CD14-positive monocyte (primary cell): ENCODE results near the gene KRTAP6-1. TPM values are rescaled to one million over a fixed set of nuclear protein-coding genes. Genes with fewer than 3 reads are reported as not detected.

Source experiments
- DNase-seq, 3 donors: peaks; one replicate each; pipeline ENCODE4 v3.0.0-alpha.2; 2011 to 2022
- H2AFZ ChIP-seq: 2 replicates; pipeline ENCODE4 v1.6.0; 2012; ENCODE audit warnings: mild to moderate bottlenecking, low read depth, low read length, inconsistent platforms; ENCODE audit not compliant: insufficient read depth, poor library complexity, severe bottlenecking
- H3K27ac ChIP-seq, 2 donors: 1 replicate in 1 of 2; 2 replicates in 1 of 2; pipeline ENCODE4 v1.5.1; 2012 to 2013; ENCODE audit warnings: low read length in 2 of 2, control low read depth in 1 of 2, inconsistent platforms in 1 of 2, low read depth in 1 of 2, mild to moderate bottlenecking in 1 of 2
- H3K27me3 ChIP-seq, 2 donors: one replicate each; pipeline versions ENCODE4 v1.6.0 to v1.6.1; 2011 to 2013; ENCODE audit warnings: low read length in 2 of 2; ENCODE audit not compliant: control insufficient read depth in 2 of 2, insufficient read depth in 2 of 2
- H3K36me3 ChIP-seq, 2 donors: replicated peaks in 1 of 2; 1 replicate in 1 of 2; 2 replicates in 1 of 2; pipeline versions ENCODE4 v1.5.1 to v1.6.1; 2012 to 2013; ENCODE audit warnings: low read length in 2 of 2, control low read depth in 1 of 2, inconsistent platforms in 1 of 2, mild to moderate bottlenecking in 1 of 2; ENCODE audit not compliant: insufficient read depth in 2 of 2, control insufficient read depth in 1 of 2
- H3K4me1 ChIP-seq, 2 donors: 1 replicate in 1 of 2; 2 replicates in 1 of 2; pipeline versions ENCODE4 v1.5.1 to v1.6.1; 2012 to 2013; ENCODE audit warnings: low read length in 2 of 2, control low read depth in 1 of 2, inconsistent platforms in 1 of 2, mild to moderate bottlenecking in 1 of 2, moderate library complexity in 1 of 2; ENCODE audit not compliant: insufficient read depth in 2 of 2, control insufficient read depth in 1 of 2
- H3K4me2 ChIP-seq: replicated peaks from 2 replicates; pipeline ENCODE3; 2012; ENCODE audit warnings: low read length, moderate library complexity, mild to moderate bottlenecking; ENCODE audit not compliant: poor library complexity, severe bottlenecking; ENCODE audit errors: extremely low read depth
- H3K4me3 ChIP-seq, 3 experiments: fragments of 200-600 bp in 1 of 3; sonication (generic) in 1 of 3; replicated peaks in 1 of 3; 1 replicate in 2 of 3; 2 replicates in 1 of 3; pipeline ENCODE4 v1.5.1; 2011 to 2013; ENCODE audit warnings: low read length in 3 of 3, mild to moderate bottlenecking in 3 of 3, control low read depth in 2 of 3, low read depth in 2 of 3, inconsistent platforms in 1 of 3, moderate library complexity in 1 of 3
- H3K79me2 ChIP-seq: 2 replicates; pipeline ENCODE4 v1.6.0; 2012; ENCODE audit warnings: mild to moderate bottlenecking, control low read depth, inconsistent platforms, low read length, moderate library complexity; ENCODE audit not compliant: insufficient read depth
- H3K9ac ChIP-seq: 2 replicates; pipeline ENCODE4 v1.6.0; 2017; ENCODE audit warnings: low read length, mild to moderate bottlenecking; ENCODE audit not compliant: insufficient read depth, poor library complexity, severe bottlenecking
- H3K9me3 ChIP-seq, 2 donors: replicated peaks in 1 of 2; 1 replicate in 1 of 2; 2 replicates in 1 of 2; pipeline versions ENCODE4 v1.5.1 to v1.6.1; 2012 to 2013; ENCODE audit warnings: low read length in 2 of 2, control low read depth in 1 of 2; ENCODE audit not compliant: control insufficient read depth in 1 of 2, insufficient read depth in 1 of 2
- H4K20me1 ChIP-seq: 2 replicates; pipeline ENCODE4 v1.6.0; 2012; ENCODE audit warnings: mild to moderate bottlenecking, low read length, control low read depth, moderate library complexity; ENCODE audit not compliant: insufficient read depth
- H3K27ac Mint-ChIP-seq, 7 donors: one replicate each; pipeline ENCODE4 v1.8.0; 2020; ENCODE audit warnings: mild to moderate bottlenecking in 7 of 7, mixed read lengths in 7 of 7, moderate library complexity in 6 of 7, inconsistent platforms in 2 of 7
- H3K27me3 Mint-ChIP-seq, 3 donors: one replicate each; pipeline ENCODE4 v1.8.0; 2021 to 2022; ENCODE audit warnings: low read depth in 3 of 3, mild to moderate bottlenecking in 3 of 3, mixed read lengths in 3 of 3, moderate library complexity in 3 of 3, inconsistent platforms in 1 of 3
- H3K36me3 Mint-ChIP-seq, 2 donors: one replicate each; pipeline ENCODE4 v1.8.0; 2020; ENCODE audit warnings: mixed read lengths in 2 of 2, inconsistent platforms in 1 of 2, mild to moderate bottlenecking in 1 of 2
- H3K4me1 Mint-ChIP-seq: one replicate; pipeline ENCODE4 v1.8.0; 2020; ENCODE audit warnings: mild to moderate bottlenecking, mixed read lengths
- H3K4me3 Mint-ChIP-seq, 2 donors: one replicate each; pipeline ENCODE4 v1.8.0; 2020; ENCODE audit warnings: mild to moderate bottlenecking in 2 of 2, mixed read lengths in 2 of 2, moderate library complexity in 1 of 2
- H3K9me3 Mint-ChIP-seq, 7 donors: one replicate each; pipeline ENCODE4 v1.8.0; 2020 to 2022; ENCODE audit warnings: mixed read lengths in 7 of 7, mild to moderate bottlenecking in 6 of 7, moderate library complexity in 6 of 7, inconsistent platforms in 2 of 7
- CTCF ChIP-seq: fragments of 200-600 bp; IDR thresholded peaks from one replicate; pipeline ENCODE4 v1.8.0; 2022; ENCODE audit warnings: antibody characterized with exemption, mild to moderate bottlenecking
- WGBS: methylation state at CpG from one replicate; pipeline ENCODE4 v1.1.5; 2013; ENCODE audit warnings: missing lambda C conversion rate; ENCODE audit not compliant: insufficient coverage; 5-methylcytosine and 5-hydroxymethylcytosine counted together
- intact Hi-C, 2 donors: fragments of 100-400 bp; cut with micrococcal nuclease; formaldehyde crosslinking; loops; one replicate each; pipeline versions ENCODE4 v1.15.0 to v1.15.1; 2023
- polyA plus RNA-seq, 3 donors: library from polyadenylated mRNA; depleted of rRNA in 1 of 3; unstranded in 2 of 3; stranded (reverse) in 1 of 3; fragments of 300-500 nt in 2 of 3; fragments of >200 nt in 1 of 3; fragmentation: Illumina TruSeq in 2 of 3; gene quantifications; 1 replicate in 2 of 3; 2 replicates in 1 of 3; pipeline ENCODE4 v1.2.3, GENCODE V29; 2012 to 2021

Gene KRTAP6-1
- polyA plus RNA-seq, 3 donors: not detected

DNA sequence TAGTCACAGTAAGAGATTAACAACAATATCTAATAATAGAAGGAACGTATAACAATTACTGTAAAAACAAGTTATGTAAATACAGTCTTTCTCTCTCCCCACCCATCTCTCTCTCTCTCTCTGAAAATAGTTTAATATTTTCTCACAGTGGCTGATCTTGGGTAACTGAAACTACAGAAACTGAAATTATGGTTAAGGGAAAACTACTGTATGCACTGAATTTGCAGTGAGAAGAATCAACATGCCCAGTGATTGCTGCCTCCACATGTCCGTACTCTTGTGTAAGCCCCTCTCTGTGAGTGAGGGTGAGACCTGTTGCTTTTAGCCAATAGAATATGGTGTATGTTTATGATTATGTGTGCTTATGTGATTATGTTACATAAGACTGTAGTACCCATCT, 1.6 kb downstream of the KRTAP6-1 start:
- Mint-ChIP-seq H3K27me3 (peaks cover 0 to 3% (median 0%) of the 10 kb centered on the region in 3 donors), H3K9me3 (peaks cover 2 to 18% (median 9%) of the 10 kb centered on the region in 7 donors), H3K4me1 (no peaks in the 10 kb centered on the region), H3K36me3 (no peaks in the 10 kb centered on the region), H3K27ac (no peak overlapping the region), H3K4me3 (no peak overlapping the region)
- Histone ChIP-seq H3K4me3 (no peak overlapping the region), H3K36me3 (no peaks in the 10 kb centered on the region), H3K27me3 (no peaks in the 10 kb centered on the region), H3K4me1 (no peaks in the 10 kb centered on the region), H4K20me1 (no peaks in the 10 kb centered on the region), H3K9ac (no peak overlapping the region), H3K4me2 (no peak overlapping the region), H3K27ac (no peak overlapping the region), H3K9me3 (peaks cover 10 to 21% of the 10 kb centered on the region in 2 donors), H3K79me2 (no peaks in the 10 kb centered on the region), H2AFZ (no peak overlapping the region)
- 100% methylated on average over 1 of the region's 2 CpGs for WGBS
- intact Hi-C loops: no loop called here
- TF ChIP-seq CTCF: no peak
- DNase-seq: no peak

- no peaks in the 10 kb centered on the region for H3K79me2 ChIP-seq
- no peaks in the 10 kb centered on the region for H3K4me1 ChIP-seq
- no peaks in the 10 kb centered on the region for H3K36me3 ChIP-seq
- no peak overlapping the region for H2AFZ ChIP-seq
- no peak overlapping the region for H3K4me3 ChIP-seq
- H3K27me3 ChIP-seq: no peaks in the 10 kb centered on the region
- Mint-ChIP-seq H3K4me3 (no peak overlapping the region), H3K36me3 (no peaks in the 10 kb centered on the region), H3K4me1 (no peaks in the 10 kb centered on the region), H3K27ac (no peak overlapping the region), H3K27me3 (no peaks in the 10 kb centered on the region), H3K9me3 (peaks cover 5 to 26% (median 11%) of the 10 kb centered on the region in 7 donors)
- WGBS: 76% methylated on average over 2 of the region's 2 CpGs
- DNase-seq: no peak
- H3K27ac ChIP-seq: no peak overlapping the region
- TF ChIP-seq CTCF: no peak
- peaks cover 24 to 37% of the 10 kb centered on the region in 2 donors for H3K9me3 ChIP-seq
- no peak overlapping the region for H3K9ac ChIP-seq
- H4K20me1 ChIP-seq: no peaks in the 10 kb centered on the region
- intact Hi-C loops: no loop called here
- no peak overlapping the region for H3K4me2 ChIP-seq
Observed at GRCh38 chr21:30605968-30606367, 7.8 kb downstream of the KRTAP6-1 start.
